A673 (cell line): ENCODE data around the gene PTX4.

Experiments
- EZH2 ChIP-seq: fragments of 200-600 bp; sonication (generic); IDR thresholded peaks from 2 replicates; pipeline ENCODE4 v1.6.1; 2017; ENCODE audit warnings: borderline replicate concordance, low read depth, mild to moderate bottlenecking, mixed read lengths, antibody characterized with exemption, low read length; ENCODE audit not compliant: poor library complexity, severe bottlenecking
- TF ChIP-seq, protein P1 (sequence below): fragments of 300-800, 200-600 bp; sonication (generic); conservative IDR thresholded peaks from 2 replicates; pipeline ENCODE4 v1.5.1; 2017; ENCODE audit warnings: low read depth, mild to moderate bottlenecking, antibody characterized with exemption, low read length, moderate library complexity, mixed read lengths

GRCh38 chr16:1477033-1477432, 11.7 kb downstream of the PTX4 start:
- TF ChIP-seq, protein P1, sequence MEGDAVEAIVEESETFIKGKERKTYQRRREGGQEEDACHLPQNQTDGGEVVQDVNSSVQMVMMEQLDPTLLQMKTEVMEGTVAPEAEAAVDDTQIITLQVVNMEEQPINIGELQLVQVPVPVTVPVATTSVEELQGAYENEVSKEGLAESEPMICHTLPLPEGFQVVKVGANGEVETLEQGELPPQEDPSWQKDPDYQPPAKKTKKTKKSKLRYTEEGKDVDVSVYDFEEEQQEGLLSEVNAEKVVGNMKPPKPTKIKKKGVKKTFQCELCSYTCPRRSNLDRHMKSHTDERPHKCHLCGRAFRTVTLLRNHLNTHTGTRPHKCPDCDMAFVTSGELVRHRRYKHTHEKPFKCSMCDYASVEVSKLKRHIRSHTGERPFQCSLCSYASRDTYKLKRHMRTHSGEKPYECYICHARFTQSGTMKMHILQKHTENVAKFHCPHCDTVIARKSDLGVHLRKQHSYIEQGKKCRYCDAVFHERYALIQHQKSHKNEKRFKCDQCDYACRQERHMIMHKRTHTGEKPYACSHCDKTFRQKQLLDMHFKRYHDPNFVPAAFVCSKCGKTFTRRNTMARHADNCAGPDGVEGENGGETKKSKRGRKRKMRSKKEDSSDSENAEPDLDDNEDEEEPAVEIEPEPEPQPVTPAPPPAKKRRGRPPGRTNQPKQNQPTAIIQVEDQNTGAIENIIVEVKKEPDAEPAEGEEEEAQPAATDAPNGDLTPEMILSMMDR: no peak
- no peak for TF ChIP-seq EZH2
